ENCODE results near the gene FOXJ1. TPM values are rescaled to one million over a fixed set of nuclear protein-coding genes. Genes with fewer than 3 reads are reported as not detected.
A peak's percentile ranks its signal among the peaks of the same experiment; 100 is the strongest.

The FOXJ1 gene
- total and polyA plus RNA-seq, 2 of the 13 experiments (the other 11 are each of a cell fraction or from before 2014, with no cell fraction given) = 0.98 to 1.6 TPM

DNA sequence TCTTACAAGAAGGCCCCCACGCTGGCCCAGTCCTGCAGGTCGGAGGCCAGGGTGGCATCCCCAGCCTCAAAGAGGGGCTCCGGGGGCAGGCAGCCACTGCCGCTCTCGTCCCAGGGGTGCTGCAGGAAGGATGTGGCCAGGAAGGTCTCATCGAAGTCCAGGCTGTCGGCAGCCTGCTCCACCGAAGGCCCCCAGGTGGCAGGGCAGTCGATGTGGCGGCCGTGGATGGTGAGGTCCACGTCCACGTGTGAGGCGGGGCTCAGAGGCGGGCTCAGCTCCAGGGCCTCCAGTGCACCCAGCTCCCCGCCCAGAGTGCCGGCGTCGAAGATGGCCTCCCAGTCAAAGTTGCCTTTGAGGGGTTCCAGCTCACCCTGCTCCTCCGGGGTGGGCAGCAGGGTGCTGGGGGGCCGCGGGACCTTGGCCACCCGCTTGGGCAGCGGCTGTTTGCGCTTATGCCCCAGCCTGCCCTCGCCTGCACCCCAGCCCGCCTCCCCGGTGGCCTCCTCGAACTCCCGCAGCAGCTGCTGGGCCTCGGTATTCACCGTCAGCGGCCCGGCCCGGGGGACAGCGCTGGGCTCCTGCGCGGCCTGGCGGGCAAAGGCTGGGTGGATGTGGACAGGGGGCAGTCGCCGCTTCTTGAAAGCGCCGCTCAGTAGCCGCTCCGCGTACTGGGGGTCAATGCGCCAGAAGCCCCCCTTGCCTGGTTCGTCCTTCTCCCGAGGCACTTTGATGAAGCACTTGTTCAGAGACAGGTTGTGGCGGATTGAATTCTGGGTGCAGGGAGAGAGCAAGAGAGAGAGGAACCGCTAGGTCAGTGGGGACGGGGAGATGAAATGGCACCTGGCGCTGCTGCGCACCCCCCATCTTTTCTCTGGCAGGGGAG is 3.5 kb downstream of the FOXJ1 start (continued):
- TF ChIP-seq, protein P1, sequence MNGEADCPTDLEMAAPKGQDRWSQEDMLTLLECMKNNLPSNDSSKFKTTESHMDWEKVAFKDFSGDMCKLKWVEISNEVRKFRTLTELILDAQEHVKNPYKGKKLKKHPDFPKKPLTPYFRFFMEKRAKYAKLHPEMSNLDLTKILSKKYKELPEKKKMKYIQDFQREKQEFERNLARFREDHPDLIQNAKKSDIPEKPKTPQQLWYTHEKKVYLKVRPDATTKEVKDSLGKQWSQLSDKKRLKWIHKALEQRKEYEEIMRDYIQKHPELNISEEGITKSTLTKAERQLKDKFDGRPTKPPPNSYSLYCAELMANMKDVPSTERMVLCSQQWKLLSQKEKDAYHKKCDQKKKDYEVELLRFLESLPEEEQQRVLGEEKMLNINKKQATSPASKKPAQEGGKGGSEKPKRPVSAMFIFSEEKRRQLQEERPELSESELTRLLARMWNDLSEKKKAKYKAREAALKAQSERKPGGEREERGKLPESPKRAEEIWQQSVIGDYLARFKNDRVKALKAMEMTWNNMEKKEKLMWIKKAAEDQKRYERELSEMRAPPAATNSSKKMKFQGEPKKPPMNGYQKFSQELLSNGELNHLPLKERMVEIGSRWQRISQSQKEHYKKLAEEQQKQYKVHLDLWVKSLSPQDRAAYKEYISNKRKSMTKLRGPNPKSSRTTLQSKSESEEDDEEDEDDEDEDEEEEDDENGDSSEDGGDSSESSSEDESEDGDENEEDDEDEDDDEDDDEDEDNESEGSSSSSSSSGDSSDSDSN (CRISPR knock-in tag; IDR thresholded peaks at IDR 0.05) = no peak
- TF ChIP-seq, protein P2, sequence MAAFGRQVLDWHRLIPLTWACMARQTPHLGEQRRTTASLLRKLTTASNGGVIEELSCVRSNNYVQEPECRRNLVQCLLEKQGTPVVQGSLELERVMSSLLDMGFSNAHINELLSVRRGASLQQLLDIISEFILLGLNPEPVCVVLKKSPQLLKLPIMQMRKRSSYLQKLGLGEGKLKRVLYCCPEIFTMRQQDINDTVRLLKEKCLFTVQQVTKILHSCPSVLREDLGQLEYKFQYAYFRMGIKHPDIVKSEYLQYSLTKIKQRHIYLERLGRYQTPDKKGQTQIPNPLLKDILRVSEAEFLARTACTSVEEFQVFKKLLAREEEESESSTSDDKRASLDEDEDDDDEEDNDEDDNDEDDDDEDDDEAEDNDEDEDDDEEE (CRISPR knock-in tag; IDR thresholded peaks at IDR 0.05) = 0 out of 2 replicates have a peak, but pooled peaks have one; percentile 6
- TF ChIP-seq AHR (CRISPR knock-in tag; IDR thresholded peaks at IDR 0.05) = no peak
- 0 out of 2 replicates have a peak, but pooled peaks have one; percentile 32 for TF ChIP-seq ZNF20 (CRISPR knock-in tag; IDR thresholded peaks at IDR 0.05)
- TF ChIP-seq FOXM1 (CRISPR knock-in tag; IDR thresholded peaks at IDR 0.05) = 0 out of 2 replicates have a peak, but pooled peaks have one; percentile 17
- TF ChIP-seq MXD4 (CRISPR knock-in tag; IDR thresholded peaks at IDR 0.05) = 0 out of 2 replicates have a peak, but pooled peaks have one; percentile 30
- TF ChIP-seq ZNF616 (CRISPR knock-in tag; IDR thresholded peaks at IDR 0.05; ENCODE audit: low read depth) = no peak
- TF ChIP-seq ZNF501 (CRISPR knock-in tag; IDR thresholded peaks at IDR 0.05) = 0 out of 2 replicates have a peak, but pooled peaks have one; percentile 5
- TF ChIP-seq, protein P3, sequence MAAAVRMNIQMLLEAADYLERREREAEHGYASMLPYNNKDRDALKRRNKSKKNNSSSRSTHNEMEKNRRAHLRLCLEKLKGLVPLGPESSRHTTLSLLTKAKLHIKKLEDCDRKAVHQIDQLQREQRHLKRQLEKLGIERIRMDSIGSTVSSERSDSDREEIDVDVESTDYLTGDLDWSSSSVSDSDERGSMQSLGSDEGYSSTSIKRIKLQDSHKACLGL (CRISPR knock-in tag; IDR thresholded peaks at IDR 0.05) = no peak; the same call in 1 of the 2 replicates
- no peak for TF ChIP-seq NONO (IDR thresholded peaks at IDR 0.05)
- TF ChIP-seq NONO (CRISPR knock-in tag; conservative IDR thresholded peaks at IDR 0.05) = 0 out of 2 replicates have a peak, but pooled peaks have one; percentile 6
- no peak for TF ChIP-seq REXO4 (CRISPR knock-in tag; IDR thresholded peaks at IDR 0.05; ENCODE audit: borderline replicate concordance)
- TF ChIP-seq, protein P4, sequence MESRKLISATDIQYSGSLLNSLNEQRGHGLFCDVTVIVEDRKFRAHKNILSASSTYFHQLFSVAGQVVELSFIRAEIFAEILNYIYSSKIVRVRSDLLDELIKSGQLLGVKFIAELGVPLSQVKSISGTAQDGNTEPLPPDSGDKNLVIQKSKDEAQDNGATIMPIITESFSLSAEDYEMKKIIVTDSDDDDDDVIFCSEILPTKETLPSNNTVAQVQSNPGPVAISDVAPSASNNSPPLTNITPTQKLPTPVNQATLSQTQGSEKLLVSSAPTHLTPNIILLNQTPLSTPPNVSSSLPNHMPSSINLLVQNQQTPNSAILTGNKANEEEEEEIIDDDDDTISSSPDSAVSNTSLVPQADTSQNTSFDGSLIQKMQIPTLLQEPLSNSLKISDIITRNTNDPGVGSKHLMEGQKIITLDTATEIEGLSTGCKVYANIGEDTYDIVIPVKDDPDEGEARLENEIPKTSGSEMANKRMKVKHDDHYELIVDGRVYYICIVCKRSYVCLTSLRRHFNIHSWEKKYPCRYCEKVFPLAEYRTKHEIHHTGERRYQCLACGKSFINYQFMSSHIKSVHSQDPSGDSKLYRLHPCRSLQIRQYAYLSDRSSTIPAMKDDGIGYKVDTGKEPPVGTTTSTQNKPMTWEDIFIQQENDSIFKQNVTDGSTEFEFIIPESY (CRISPR knock-in tag; IDR thresholded peaks at IDR 0.05) = peak; percentile 93
- TF ChIP-seq POLR2A (IDR thresholded peaks at IDR 0.05; ENCODE audit: insufficient read depth in 1 of 2, low read depth in 2 of 2, low read length in 2 of 2) = no peak
- TF ChIP-seq GABPB1 (CRISPR knock-in tag; IDR thresholded peaks at IDR 0.05) = peak; percentile 15; the same call in 1 of the 2 replicates
- TF ChIP-seq KDM2A (CRISPR knock-in tag; IDR thresholded peaks at IDR 0.05; ENCODE audit: borderline replicate concordance, low read depth) = 0 out of 2 replicates have a peak, but pooled peaks have one; percentile 14
- no peak for TF ChIP-seq RARG (CRISPR knock-in tag; IDR thresholded peaks at IDR 0.05; ENCODE audit: low read depth)
- TF ChIP-seq RBM22 (optimal IDR thresholded peaks at IDR 0.05; ENCODE audit: low read length) = no peak
- no peak for TF ChIP-seq TBP (CRISPR knock-in tag; IDR thresholded peaks at IDR 0.05)
- TF ChIP-seq ETV5 (CRISPR knock-in tag; IDR thresholded peaks at IDR 0.05; ENCODE audit: borderline replicate concordance) = no peak
- 0 out of 2 replicates have a peak, but pooled peaks have one; percentile 29 for TF ChIP-seq ZNF572 (CRISPR knock-in tag; IDR thresholded peaks at IDR 0.05)
- peak; percentile 79 for TF ChIP-seq ZBTB38 (CRISPR knock-in tag; IDR thresholded peaks at IDR 0.05)
- TF ChIP-seq NR3C1 (CRISPR knock-in tag; IDR thresholded peaks at IDR 0.05) = no peak
- TF ChIP-seq ARNTL (CRISPR knock-in tag; IDR thresholded peaks at IDR 0.05) = 0 out of 2 replicates have a peak, but pooled peaks have one; percentile 31
- TF ChIP-seq MED8 (CRISPR knock-in tag; IDR thresholded peaks at IDR 0.05; ENCODE audit: insufficient replicate concordance) = peak; percentile 75
